CD14-positive monocyte (primary cell): ENCODE results near the gene TPP2. TPM values are rescaled to one million over a fixed set of nuclear protein-coding genes. Genes with fewer than 3 reads are reported as not detected.

Experiments used
- DNase-seq, 3 donors: peaks; one replicate each; pipeline ENCODE4 v3.0.0-alpha.2; 2011 to 2022
- H2AFZ ChIP-seq: 2 replicates; pipeline ENCODE4 v1.6.0; 2012; ENCODE audit warnings: mild to moderate bottlenecking, low read depth, low read length, inconsistent platforms; ENCODE audit not compliant: insufficient read depth, poor library complexity, severe bottlenecking
- H3K27ac ChIP-seq, 2 donors: 1 replicate in 1 of 2; 2 replicates in 1 of 2; pipeline ENCODE4 v1.5.1; 2012 to 2013; ENCODE audit warnings: low read length in 2 of 2, control low read depth in 1 of 2, inconsistent platforms in 1 of 2, low read depth in 1 of 2, mild to moderate bottlenecking in 1 of 2
- H3K27me3 ChIP-seq, 2 donors: one replicate each; pipeline versions ENCODE4 v1.6.0 to v1.6.1; 2011 to 2013; ENCODE audit warnings: low read length in 2 of 2; ENCODE audit not compliant: control insufficient read depth in 2 of 2, insufficient read depth in 2 of 2
- H3K36me3 ChIP-seq, 2 donors: replicated peaks in 1 of 2; 1 replicate in 1 of 2; 2 replicates in 1 of 2; pipeline versions ENCODE4 v1.5.1 to v1.6.1; 2012 to 2013; ENCODE audit warnings: low read length in 2 of 2, control low read depth in 1 of 2, inconsistent platforms in 1 of 2, mild to moderate bottlenecking in 1 of 2; ENCODE audit not compliant: insufficient read depth in 2 of 2, control insufficient read depth in 1 of 2
- H3K4me1 ChIP-seq, 2 donors: 1 replicate in 1 of 2; 2 replicates in 1 of 2; pipeline versions ENCODE4 v1.5.1 to v1.6.1; 2012 to 2013; ENCODE audit warnings: low read length in 2 of 2, control low read depth in 1 of 2, inconsistent platforms in 1 of 2, mild to moderate bottlenecking in 1 of 2, moderate library complexity in 1 of 2; ENCODE audit not compliant: insufficient read depth in 2 of 2, control insufficient read depth in 1 of 2
- H3K4me2 ChIP-seq: replicated peaks from 2 replicates; pipeline ENCODE3; 2012; ENCODE audit warnings: low read length, moderate library complexity, mild to moderate bottlenecking; ENCODE audit not compliant: poor library complexity, severe bottlenecking; ENCODE audit errors: extremely low read depth
- H3K4me3 ChIP-seq, 3 experiments: fragments of 200-600 bp in 1 of 3; sonication (generic) in 1 of 3; replicated peaks in 1 of 3; 1 replicate in 2 of 3; 2 replicates in 1 of 3; pipeline ENCODE4 v1.5.1; 2011 to 2013; ENCODE audit warnings: low read length in 3 of 3, mild to moderate bottlenecking in 3 of 3, control low read depth in 2 of 3, low read depth in 2 of 3, inconsistent platforms in 1 of 3, moderate library complexity in 1 of 3
- H3K79me2 ChIP-seq: 2 replicates; pipeline ENCODE4 v1.6.0; 2012; ENCODE audit warnings: mild to moderate bottlenecking, control low read depth, inconsistent platforms, low read length, moderate library complexity; ENCODE audit not compliant: insufficient read depth
- H3K9ac ChIP-seq: 2 replicates; pipeline ENCODE4 v1.6.0; 2017; ENCODE audit warnings: low read length, mild to moderate bottlenecking; ENCODE audit not compliant: insufficient read depth, poor library complexity, severe bottlenecking
- H3K9me3 ChIP-seq, 2 donors: replicated peaks in 1 of 2; 1 replicate in 1 of 2; 2 replicates in 1 of 2; pipeline versions ENCODE4 v1.5.1 to v1.6.1; 2012 to 2013; ENCODE audit warnings: low read length in 2 of 2, control low read depth in 1 of 2; ENCODE audit not compliant: control insufficient read depth in 1 of 2, insufficient read depth in 1 of 2
- H4K20me1 ChIP-seq: 2 replicates; pipeline ENCODE4 v1.6.0; 2012; ENCODE audit warnings: mild to moderate bottlenecking, low read length, control low read depth, moderate library complexity; ENCODE audit not compliant: insufficient read depth
- H3K27ac Mint-ChIP-seq, 7 donors: one replicate each; pipeline ENCODE4 v1.8.0; 2020; ENCODE audit warnings: mild to moderate bottlenecking in 7 of 7, mixed read lengths in 7 of 7, moderate library complexity in 6 of 7, inconsistent platforms in 2 of 7
- H3K27me3 Mint-ChIP-seq, 3 donors: one replicate each; pipeline ENCODE4 v1.8.0; 2021 to 2022; ENCODE audit warnings: low read depth in 3 of 3, mild to moderate bottlenecking in 3 of 3, mixed read lengths in 3 of 3, moderate library complexity in 3 of 3, inconsistent platforms in 1 of 3
- H3K36me3 Mint-ChIP-seq, 2 donors: one replicate each; pipeline ENCODE4 v1.8.0; 2020; ENCODE audit warnings: mixed read lengths in 2 of 2, inconsistent platforms in 1 of 2, mild to moderate bottlenecking in 1 of 2
- H3K4me1 Mint-ChIP-seq: one replicate; pipeline ENCODE4 v1.8.0; 2020; ENCODE audit warnings: mild to moderate bottlenecking, mixed read lengths
- H3K4me3 Mint-ChIP-seq, 2 donors: one replicate each; pipeline ENCODE4 v1.8.0; 2020; ENCODE audit warnings: mild to moderate bottlenecking in 2 of 2, mixed read lengths in 2 of 2, moderate library complexity in 1 of 2
- H3K9me3 Mint-ChIP-seq, 7 donors: one replicate each; pipeline ENCODE4 v1.8.0; 2020 to 2022; ENCODE audit warnings: mixed read lengths in 7 of 7, mild to moderate bottlenecking in 6 of 7, moderate library complexity in 6 of 7, inconsistent platforms in 2 of 7
- WGBS: methylation state at CpG from one replicate; pipeline ENCODE4 v1.1.5; 2013; ENCODE audit warnings: missing lambda C conversion rate; ENCODE audit not compliant: insufficient coverage; 5-methylcytosine and 5-hydroxymethylcytosine counted together
- intact Hi-C, 2 donors: fragments of 100-400 bp; cut with micrococcal nuclease; formaldehyde crosslinking; loops; one replicate each; pipeline versions ENCODE4 v1.15.0 to v1.15.1; 2023
- polyA plus RNA-seq, 3 donors: library from polyadenylated mRNA; depleted of rRNA in 1 of 3; unstranded in 2 of 3; stranded (reverse) in 1 of 3; fragments of 300-500 nt in 2 of 3; fragments of >200 nt in 1 of 3; fragmentation: Illumina TruSeq in 2 of 3; gene quantifications; 1 replicate in 2 of 3; 2 replicates in 1 of 3; pipeline ENCODE4 v1.2.3, GENCODE V29; 2012 to 2021
- TF ChIP-seq, protein P1 (sequence below): fragments of 200-600 bp; IDR thresholded peaks from one replicate; pipeline ENCODE4 v1.8.0; 2022; ENCODE audit warnings: antibody characterized with exemption, mild to moderate bottlenecking

Gene TPP2
- polyA plus RNA-seq, 3 donors: 18.0 to 39.7 (median 26.0) TPM

DNA sequence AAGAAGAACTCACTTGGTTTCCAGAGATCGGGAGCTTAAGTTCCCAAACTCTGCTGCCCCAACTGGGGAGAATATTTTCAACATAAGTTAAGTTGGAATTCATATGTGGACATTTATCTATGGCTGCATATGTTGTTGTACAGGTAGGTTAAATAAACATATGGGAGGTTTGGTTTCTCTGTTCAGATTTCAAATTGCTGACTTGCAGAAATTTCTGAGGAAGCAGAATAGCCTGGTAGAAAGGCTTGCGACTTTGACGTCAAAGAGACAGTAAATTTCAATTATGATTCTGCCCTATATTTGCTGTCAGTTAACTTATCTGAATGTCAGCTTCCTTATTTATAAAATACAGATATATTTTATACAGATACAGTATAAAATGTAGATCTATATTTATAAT is 40.0 kb upstream of the TPP2 start:
- H3K4me1 ChIP-seq: no peaks in the 10 kb centered on the region
- H3K27ac Mint-ChIP-seq: no peak overlapping the region
- H3K9ac ChIP-seq: no peak overlapping the region
- no peak overlapping the region for H3K27ac ChIP-seq
- H3K36me3 Mint-ChIP-seq: no peaks in the 10 kb centered on the region
- H3K79me2 ChIP-seq: no peaks in the 10 kb centered on the region
- no peaks in the 10 kb centered on the region for H3K27me3 ChIP-seq
- no peaks in the 10 kb centered on the region for H3K9me3 Mint-ChIP-seq
- H3K4me3 Mint-ChIP-seq: no peak overlapping the region
- H3K4me2 ChIP-seq: no peak overlapping the region
- no peaks in the 10 kb centered on the region for H3K36me3 ChIP-seq
- TF ChIP-seq, protein P1, sequence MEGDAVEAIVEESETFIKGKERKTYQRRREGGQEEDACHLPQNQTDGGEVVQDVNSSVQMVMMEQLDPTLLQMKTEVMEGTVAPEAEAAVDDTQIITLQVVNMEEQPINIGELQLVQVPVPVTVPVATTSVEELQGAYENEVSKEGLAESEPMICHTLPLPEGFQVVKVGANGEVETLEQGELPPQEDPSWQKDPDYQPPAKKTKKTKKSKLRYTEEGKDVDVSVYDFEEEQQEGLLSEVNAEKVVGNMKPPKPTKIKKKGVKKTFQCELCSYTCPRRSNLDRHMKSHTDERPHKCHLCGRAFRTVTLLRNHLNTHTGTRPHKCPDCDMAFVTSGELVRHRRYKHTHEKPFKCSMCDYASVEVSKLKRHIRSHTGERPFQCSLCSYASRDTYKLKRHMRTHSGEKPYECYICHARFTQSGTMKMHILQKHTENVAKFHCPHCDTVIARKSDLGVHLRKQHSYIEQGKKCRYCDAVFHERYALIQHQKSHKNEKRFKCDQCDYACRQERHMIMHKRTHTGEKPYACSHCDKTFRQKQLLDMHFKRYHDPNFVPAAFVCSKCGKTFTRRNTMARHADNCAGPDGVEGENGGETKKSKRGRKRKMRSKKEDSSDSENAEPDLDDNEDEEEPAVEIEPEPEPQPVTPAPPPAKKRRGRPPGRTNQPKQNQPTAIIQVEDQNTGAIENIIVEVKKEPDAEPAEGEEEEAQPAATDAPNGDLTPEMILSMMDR: no peak
- peaks cover 0 to 2% (median 0%) of the 10 kb centered on the region in 3 donors for H3K27me3 Mint-ChIP-seq
- no peaks in the 10 kb centered on the region for H3K4me1 Mint-ChIP-seq
- no peak overlapping the region for H3K4me3 ChIP-seq
- no peak for DNase-seq
- no CpG with 5 or more reads among the region's 3 CpGs for WGBS
- no peaks in the 10 kb centered on the region for H3K9me3 ChIP-seq
- intact Hi-C loops: no loop called here
- no peak overlapping the region for H2AFZ ChIP-seq
- H4K20me1 ChIP-seq: no peaks in the 10 kb centered on the region

DNA sequence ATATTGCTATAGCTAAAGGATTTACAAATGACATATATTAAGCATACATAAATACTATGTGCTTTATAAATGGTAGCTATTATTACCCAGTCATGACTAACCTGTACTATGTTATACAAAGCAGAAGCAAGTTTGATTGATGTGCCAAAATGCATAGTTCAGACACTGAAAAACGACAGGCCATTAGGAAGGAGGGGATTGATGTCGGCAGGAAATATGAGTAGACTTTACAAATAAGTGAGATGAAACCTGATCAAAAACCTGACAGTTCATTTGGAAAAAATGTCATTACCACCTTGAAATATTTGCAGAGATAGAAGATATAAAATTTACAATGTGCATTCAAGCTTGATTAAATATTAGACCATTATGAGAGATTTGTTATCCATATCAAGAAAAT is 38.8 kb upstream of the TPP2 start:
- intact Hi-C loops: no loop called here
- Mint-ChIP-seq H3K27me3 (peaks cover 0 to 4% (median 0%) of the 10 kb centered on the region in 3 donors), H3K4me3 (no peak overlapping the region), H3K4me1 (no peaks in the 10 kb centered on the region), H3K27ac (no peak overlapping the region), H3K9me3 (no peaks in the 10 kb centered on the region), H3K36me3 (no peaks in the 10 kb centered on the region)
- Histone ChIP-seq H3K4me1 (no peaks in the 10 kb centered on the region), H3K4me3 (no peak overlapping the region), H3K27me3 (no peaks in the 10 kb centered on the region), H4K20me1 (no peaks in the 10 kb centered on the region), H3K79me2 (no peaks in the 10 kb centered on the region), H3K9ac (no peak overlapping the region), H3K4me2 (no peak overlapping the region), H3K27ac (no peak overlapping the region), H3K36me3 (no peaks in the 10 kb centered on the region), H2AFZ (no peak overlapping the region), H3K9me3 (no peaks in the 10 kb centered on the region)
- no CpG with 5 or more reads among the region's 2 CpGs for WGBS
- no peak for DNase-seq
- TF ChIP-seq, protein P1: no peak
